ENCODE results near the gene POLD4.

Gene POLD4

DNA sequence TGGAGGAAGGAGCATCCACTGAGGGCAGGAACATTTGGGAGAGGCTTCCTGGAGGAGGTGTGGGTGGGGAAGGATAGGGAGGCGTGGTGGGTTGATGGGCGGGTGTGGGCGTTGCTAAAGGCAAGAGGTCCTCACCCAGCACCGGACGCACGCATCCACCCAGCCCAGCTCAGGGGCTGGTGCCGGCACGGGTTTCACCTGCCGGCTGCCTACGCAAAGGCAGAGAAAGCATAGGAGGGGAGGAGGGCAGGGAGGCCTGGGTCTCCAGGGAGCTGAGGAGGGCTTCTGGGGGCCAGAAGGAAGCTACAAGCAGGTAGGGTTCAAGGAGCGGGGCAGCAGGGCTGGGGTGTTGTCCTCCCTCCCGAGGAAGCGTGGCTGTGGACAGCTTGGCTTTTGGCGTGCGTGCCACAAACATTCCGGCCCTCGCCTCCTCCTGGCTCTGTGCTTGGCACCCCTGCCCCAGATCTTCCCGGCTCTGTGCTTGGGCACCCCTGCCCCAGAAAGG lies 42.2 kb downstream of the POLD4 start:
- in situ Hi-C loops (cut with HindIII; ENCODE audit: low pct_ligation_motif_present, low pct_unique_long_range_greater_than_20kb, low sequenced_read_pairs) = no loop called here
- no peak for DNase-seq

DNA sequence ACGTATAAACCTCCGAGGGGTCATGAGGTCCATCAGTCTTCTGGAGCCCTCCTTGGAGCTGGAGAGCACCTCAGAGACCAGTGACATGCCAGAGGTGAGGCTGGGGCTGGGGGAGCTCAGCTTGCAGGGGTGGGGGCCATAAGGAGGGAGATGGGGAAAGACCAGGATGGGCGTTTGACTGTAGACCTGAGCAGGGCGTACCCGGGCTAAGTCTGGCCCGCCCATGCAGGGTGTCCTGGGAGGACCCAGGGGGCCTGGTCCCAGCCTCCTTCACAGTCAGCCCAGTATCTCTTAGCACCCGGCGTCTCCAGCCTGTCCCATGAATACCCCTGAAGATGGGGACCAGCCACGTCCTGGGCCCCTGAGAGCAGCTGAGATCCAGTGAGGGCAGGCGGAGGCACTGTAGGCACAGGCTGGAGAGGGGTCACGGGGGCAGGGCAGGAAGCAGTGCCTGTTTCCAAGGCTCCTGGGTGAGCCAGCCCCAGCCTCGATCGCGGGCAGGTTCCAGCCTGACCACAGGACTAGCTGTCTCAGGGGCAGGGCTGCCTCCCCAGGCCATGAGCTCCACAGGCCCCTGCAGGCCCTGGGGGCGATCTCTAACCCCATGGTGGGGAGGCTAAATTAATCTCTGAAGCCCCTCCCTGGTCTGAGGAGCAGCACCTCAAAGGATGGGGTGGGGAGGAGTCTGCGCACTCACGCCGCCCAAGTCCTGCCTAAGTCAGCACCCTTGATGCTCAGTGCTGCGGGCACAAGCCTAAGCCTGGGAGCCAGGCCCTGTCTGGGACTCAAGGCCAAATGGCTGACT lies 42.9 kb downstream of the POLD4 start:
- in situ Hi-C loops (cut with HindIII; ENCODE audit: low pct_ligation_motif_present, low pct_unique_long_range_greater_than_20kb, low sequenced_read_pairs) = no loop called here
- DNase-seq = no peak

DNA sequence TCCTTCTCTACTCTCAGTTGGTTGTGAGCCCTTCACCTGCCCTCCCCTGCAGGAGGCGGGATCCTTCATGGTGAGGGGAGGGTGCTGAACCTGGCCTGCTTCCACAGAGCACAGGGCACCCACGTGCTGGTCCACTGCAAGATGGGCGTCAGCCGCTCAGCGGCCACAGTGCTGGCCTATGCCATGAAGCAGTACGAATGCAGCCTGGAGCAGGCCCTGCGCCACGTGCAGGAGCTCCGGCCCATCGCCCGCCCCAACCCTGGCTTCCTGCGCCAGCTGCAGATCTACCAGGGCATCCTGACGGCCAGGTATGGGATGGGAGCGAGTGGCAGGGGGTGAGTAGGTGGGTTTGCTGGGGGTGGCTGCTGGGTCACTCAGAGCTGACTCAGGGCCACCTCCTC lies 43.7 kb downstream of the POLD4 start:
- in situ Hi-C loops (cut with HindIII; ENCODE audit: low pct_ligation_motif_present, low pct_unique_long_range_greater_than_20kb, low sequenced_read_pairs) = no loop called here
- no peak for DNase-seq

DNA sequence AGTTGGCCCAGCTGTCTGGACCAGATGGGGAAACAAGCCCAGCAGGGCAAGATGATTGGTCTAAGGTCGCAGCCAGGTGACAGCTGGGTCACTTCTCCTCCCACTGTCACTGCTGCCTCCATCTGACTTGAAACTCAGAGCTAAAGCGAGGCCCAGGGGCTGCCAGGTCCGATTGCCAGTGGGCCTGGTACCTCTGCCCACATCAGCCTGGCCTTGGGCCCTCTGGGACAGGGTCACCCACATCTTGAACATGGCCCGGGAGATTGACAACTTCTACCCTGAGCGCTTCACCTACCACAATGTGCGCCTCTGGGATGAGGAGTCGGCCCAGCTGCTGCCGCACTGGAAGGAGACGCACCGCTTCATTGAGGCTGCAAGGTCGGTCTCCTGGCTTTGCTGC lies 44.2 kb downstream of the POLD4 start:
- no peak for DNase-seq
- in situ Hi-C loops (cut with HindIII; ENCODE audit: low pct_ligation_motif_present, low pct_unique_long_range_greater_than_20kb, low sequenced_read_pairs) = no loop called here

DNA sequence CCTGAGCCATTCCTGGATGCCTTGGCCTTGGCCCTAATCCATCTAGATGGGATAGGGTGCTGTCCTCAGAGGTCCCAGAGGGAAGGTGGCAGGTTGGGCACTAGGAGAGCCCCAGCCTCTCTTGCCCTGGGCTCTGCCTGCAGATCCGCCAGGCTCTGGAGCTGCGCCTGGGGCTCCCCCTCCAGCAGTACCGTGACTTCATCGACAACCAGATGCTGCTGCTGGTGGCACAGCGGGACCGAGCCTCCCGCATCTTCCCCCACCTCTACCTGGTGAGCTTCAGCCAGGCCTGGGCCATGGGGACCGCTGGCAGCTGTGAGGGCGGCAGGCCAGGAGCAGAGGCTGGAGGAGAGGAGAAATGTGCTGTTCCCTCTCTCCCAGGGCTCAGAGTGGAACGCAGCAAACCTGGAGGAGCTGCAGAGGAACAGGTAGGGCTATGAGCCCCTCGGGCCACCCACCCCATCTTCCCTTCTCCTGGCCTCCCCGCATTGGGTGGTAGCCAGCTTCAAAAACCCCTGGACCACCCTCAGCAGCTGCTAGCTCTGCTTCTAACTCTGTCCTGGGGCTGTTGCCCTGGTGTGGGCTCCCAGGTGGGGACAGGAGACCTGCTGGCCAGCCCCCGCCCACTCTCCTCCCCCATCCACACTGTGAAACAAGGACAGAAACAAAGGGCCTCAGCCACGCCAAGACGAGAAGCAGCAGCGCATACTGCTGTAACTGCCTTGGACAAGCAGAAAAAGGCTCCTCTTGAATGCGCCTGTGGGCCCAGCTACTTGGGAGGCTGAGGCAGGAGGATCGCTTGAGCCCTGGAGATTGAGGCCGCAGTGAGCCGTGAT lies 45.1 kb downstream of the POLD4 start:
- DNase-seq = no peak
- in situ Hi-C loops (cut with HindIII; ENCODE audit: low pct_ligation_motif_present, low pct_unique_long_range_greater_than_20kb, low sequenced_read_pairs) = no loop called here

DNA sequence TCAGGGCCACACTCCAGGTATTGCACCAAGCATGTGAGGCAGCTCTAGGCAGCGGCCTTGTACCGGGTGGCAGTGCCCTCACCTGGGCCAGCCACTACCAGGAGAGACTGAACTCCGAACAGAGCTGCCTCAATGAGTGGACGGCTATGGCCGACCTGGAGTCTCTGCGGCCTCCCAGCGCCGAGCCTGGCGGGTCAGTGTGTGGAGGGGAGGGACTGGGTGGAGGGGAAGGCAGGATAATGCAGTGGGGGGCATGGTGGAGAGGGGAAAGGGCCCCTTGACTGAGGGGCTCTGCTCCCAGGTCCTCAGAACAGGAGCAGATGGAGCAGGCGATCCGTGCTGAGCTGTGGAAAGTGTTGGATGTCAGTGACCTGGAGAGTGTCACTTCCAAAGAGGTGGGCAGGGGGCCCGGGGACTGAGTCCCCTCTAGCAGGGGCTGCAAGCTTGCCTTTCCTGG lies 45.8 kb downstream of the POLD4 start:
- in situ Hi-C loops (cut with HindIII; ENCODE audit: low pct_ligation_motif_present, low pct_unique_long_range_greater_than_20kb, low sequenced_read_pairs) = no loop called here
- no peak for DNase-seq

DNA sequence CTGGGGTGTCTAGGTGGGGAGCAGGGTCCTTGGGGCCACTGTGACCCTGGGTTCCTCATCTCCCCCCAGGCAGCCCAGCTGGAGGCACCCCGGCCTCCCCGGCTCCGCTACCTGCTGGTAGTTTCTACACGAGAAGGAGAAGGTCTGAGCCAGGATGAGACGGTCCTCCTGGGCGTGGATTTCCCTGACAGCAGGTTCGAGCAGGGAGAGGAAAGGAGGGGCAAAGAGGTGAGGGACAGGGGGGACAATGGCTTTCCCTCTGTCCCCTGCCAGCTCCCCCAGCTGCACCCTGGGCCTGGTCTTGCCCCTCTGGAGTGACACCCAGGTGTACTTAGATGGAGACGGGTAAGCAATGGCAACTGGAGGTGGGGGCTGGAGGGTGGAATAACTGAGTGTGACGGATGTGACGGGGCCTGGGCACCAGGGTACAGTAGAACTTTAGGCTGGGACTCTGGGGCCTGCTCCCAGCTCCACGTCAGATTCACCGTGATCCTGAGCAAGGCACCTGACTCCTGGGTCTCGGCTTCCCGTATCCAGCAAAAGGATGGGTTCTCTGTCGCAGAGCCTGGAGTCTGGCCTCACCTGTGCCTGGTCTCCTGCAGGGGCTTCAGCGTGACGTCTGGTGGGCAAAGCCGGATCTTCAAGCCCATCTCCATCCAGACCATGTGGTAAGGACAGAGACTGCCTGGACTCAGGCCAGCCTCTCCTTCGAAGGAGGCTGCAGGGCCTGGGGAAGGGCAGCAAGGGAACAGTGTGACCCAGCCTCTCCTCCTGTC lies 46.4 kb downstream of the POLD4 start:
- no peak for DNase-seq
- in situ Hi-C loops (cut with HindIII; ENCODE audit: low pct_ligation_motif_present, low pct_unique_long_range_greater_than_20kb, low sequenced_read_pairs) = no loop called here

DNA sequence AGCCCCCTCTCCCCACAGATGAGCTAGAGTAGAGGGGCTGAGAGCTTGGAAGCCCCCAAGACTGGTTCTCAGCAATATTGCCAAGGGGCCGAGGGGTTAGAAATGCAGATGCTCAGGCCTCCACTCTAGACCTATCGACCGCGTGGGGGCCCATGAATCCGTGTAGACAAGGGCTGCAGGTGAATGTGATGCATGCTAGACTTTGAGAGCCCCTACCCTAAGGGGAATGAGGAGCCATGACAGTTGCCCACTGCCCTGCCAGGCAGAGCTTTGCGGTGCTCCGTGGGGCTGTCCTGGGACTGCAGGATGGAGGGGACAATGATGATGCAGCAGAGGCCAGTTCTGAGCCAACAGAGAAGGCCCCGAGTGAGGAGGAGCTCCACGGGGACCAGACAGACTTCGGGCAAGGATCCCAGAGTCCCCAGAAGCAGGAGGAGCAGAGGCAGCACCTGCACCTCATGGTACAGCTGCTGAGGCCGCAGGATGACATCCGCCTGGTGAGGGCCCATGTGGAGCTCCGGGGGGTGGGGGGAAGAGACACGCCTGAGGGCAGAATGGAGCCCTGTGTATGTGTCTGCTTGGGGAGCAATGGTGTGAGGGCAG lies 48.7 kb downstream of the POLD4 start:
- no peak for DNase-seq
- in situ Hi-C loops (cut with HindIII; ENCODE audit: low pct_ligation_motif_present, low pct_unique_long_range_greater_than_20kb, low sequenced_read_pairs) = no loop called here

DNA sequence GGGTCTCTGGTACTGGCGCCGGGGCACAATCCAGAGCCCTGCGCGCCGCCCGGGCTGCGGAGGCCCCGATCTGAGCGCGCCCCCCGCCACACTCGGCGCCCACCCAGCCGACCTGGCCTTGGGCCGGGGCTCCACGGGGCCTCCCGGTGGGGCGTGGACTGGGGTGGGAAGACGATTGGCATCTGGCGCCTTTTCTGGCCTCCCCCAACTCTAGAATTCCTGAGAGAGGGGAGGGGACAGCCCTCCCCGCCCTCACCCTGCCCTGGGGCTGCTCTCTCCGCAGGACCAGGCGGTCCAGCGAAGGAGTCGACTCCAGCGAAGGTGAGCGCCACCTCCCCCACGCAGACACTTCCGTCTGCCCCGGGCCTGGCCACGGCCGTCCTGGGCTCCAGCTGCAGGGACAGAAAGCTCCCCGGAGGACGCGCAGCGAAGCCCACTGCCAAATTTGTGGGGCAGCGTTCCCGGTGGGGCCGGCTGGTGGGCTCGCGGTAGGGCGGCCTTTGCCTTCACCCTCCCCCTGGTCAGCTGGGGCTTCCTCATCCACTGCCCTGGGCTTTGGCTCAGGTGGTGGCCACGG lies 49.4 kb downstream of the POLD4 start:
- DNase-seq = no peak
- in situ Hi-C loops (cut with HindIII; ENCODE audit: low pct_ligation_motif_present, low pct_unique_long_range_greater_than_20kb, low sequenced_read_pairs) = no loop called here

DNA sequence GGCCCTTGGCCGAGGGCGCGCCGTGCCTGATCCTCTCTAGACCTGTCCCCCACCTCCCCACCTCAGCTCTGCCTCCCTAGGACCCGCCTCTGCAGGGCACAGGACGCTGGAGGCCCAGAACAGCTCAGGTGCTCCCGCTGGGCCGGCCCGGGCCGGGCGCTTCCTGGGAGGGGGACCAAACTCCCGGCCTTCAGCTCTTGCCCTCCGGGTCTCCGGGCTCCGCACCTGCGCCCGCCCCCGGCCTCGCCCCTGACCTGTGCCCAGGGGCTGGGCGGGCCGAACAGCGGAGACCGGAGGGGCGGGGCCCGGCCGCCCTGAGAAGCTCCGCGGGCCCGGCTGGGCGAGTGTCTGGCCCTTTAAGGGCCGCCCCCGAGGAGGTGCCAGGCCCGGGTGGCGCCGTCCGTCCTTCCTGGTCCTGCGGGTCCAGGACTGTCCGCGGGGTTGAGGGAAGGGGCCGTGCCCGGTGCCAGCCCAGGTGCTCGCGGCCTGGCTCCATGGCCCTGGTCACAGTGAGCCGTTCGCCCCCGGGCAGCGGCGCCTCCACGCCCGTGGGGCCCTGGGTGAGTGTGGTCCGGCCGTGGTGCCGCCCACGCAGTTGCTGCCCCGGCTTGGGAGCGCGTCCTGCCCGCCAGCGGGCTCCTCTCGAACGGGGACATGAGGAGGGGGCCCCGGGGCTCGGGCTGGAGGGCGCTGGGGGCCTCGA lies 50.1 kb downstream of the POLD4 start, which contains the start of gene SSH3:
SSH3 (plus strand) TSS at position 399 of the 703 bp plus-strand sequence; CDS start at position 495, 96 bp downstream.
- in situ Hi-C loops (cut with HindIII; ENCODE audit: low pct_ligation_motif_present, low pct_unique_long_range_greater_than_20kb, low sequenced_read_pairs) = no loop called here
- DNase-seq = peak; percentile 74

DNA sequence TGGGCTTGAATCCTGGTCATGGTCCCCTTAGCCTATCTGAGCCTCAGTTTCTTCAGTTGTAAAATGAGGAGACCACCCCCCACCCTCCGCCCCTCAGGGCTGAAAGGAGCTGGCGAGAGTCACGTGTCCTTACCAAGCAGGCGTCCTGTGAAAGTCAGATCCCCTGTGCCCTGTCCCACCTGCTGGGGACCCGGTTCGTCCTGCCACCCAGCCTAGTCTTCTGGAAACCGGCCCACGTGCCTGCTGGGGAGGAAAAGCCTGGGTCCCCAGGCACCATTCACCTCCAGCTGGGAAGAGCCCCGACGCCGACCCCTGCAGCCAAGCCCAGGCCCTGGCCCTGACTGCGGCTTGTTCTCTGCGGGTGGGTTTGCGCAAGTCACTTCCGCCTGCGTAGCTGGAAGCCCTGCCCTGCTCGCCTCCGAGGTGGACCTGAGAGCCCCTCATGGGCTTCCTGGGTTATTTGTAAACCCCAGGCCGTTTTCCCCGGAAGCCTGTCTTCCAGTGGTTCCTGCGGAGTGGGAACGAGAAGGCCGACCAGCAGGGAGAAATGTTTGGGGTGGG lies 50.7 kb downstream of the POLD4 start:
- peak; percentile 53 for DNase-seq
- in situ Hi-C loops (cut with HindIII; ENCODE audit: low pct_ligation_motif_present, low pct_unique_long_range_greater_than_20kb, low sequenced_read_pairs) = no loop called here

DNA sequence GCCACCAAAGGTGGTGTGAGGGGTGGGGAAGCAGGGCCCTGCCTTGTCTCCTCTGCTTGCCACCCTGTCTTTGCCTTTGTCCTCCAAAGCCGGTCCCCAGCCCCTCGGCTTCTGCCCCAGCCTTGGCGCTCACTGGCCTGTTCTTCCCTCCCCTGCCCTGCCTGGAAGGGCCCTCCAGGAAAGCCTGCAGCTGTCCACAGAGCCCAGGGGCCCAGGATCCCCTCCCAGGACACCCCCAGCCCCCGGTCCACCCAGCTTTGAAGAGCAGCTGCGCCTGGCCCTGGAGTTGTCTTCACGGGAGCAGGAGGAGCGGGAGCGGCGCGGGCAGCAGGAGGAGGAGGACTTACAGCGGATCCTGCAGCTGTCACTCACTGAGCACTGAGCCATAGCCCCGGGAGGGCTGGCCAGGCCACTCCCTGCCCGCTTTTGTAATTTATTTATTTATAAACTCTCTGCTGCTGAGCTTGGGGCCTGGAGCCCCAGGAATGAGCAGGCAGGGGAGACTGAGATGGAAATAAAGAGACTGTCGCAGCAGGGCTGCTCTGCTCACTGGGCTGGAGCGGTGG lies 51.3 kb downstream of the POLD4 start:
- peak; percentile 74 for DNase-seq
- in situ Hi-C loops (cut with HindIII; ENCODE audit: low pct_ligation_motif_present, low pct_unique_long_range_greater_than_20kb, low sequenced_read_pairs) = no loop called here

DNA sequence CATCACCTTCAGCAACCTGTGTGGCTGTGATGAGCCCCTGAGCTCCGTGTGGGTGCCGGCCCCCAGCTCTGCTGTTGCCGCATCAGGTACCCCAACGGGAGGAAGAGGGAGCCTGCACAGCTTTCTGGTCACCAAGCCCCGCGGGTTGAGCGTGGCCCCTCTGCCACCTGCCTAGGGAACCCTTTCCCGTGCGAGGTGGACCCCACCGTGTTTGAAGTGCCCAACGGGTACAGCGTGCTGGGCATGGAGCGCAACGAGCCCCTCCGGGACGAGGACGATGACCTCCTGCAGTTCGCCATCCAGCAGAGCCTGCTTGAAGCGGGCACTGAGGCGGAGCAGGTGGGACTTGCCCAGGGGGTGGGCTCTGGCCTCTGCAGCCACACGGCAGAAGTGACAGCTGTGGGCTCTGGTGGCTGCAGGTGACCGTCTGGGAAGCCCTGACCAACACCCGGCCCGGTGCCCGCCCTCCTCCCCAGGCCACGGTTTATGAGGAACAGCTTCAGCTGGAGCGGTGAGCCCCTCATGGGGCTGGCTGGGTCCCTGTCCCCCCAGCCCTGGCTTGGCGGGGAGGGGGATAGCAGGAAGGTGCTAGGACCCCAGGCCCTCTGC lies 51.9 kb downstream of the POLD4 start:
- DNase-seq = no peak
- in situ Hi-C loops (cut with HindIII; ENCODE audit: low pct_ligation_motif_present, low pct_unique_long_range_greater_than_20kb, low sequenced_read_pairs) = no loop called here
